Heart left ventricle (tissue), 16 donors: Measurements from ENCODE around the gene DCUN1D3. TPM values are rescaled to one million over a fixed set of nuclear protein-coding genes. Genes with fewer than 3 reads are reported as not detected.

Experiments used
- ATAC-seq, 4 donors: fragments of 200-7000 bp; cut with Tn5 transposase; one replicate each; pipeline ENCODE4 v1.9.1; 2020 to 2022; ENCODE audit warnings: moderate library complexity in 4 of 4, mild to moderate bottlenecking in 3 of 4, moderate number of reproducible peaks in 1 of 4
- DNase-seq, 5 donors: peaks; one replicate each; pipeline ENCODE4 v3.0.0-alpha.2; 2020
- H3K27ac ChIP-seq, 12 donors: fragments of 200-600 bp; sonication (generic) in 4 of 12; one replicate each; pipeline versions ENCODE4 v1.5.0 to v1.8.0; 2016 to 2022; ENCODE audit warnings: mild to moderate bottlenecking in 2 of 12
- H3K27me3 ChIP-seq, 9 donors: fragments of 200-600 bp; sonication (generic) in 2 of 9; one replicate each; pipeline versions ENCODE4 v1.5.1 to v1.8.0; 2016 to 2022; ENCODE audit warnings: mild to moderate bottlenecking in 3 of 9
- H3K36me3 ChIP-seq, 9 donors: fragments of 200-600 bp; sonication (generic) in 2 of 9; one replicate each; pipeline versions ENCODE4 v1.5.0 to v1.8.0; 2018 to 2022; ENCODE audit warnings: mild to moderate bottlenecking in 2 of 9
- H3K4me1 ChIP-seq, 12 donors: fragments of 200-600 bp; sonication (generic) in 4 of 12; one replicate each; pipeline versions ENCODE4 v1.5.0 to v1.8.0; 2016 to 2022; ENCODE audit warnings: mild to moderate bottlenecking in 3 of 12
- H3K4me3 ChIP-seq, 12 donors: fragments of 200-600 bp; sonication (generic) in 4 of 12; one replicate each; pipeline versions ENCODE4 v1.5.0 to v1.8.0; 2017 to 2022; ENCODE audit warnings: mild to moderate bottlenecking in 9 of 12, moderate library complexity in 4 of 12
- H3K9me3 ChIP-seq, 12 donors: fragments of 200-600 bp; sonication (generic) in 4 of 12; one replicate each; pipeline versions ENCODE4 v1.5.0 to v1.8.0; 2016 to 2022; ENCODE audit warnings: mild to moderate bottlenecking in 1 of 12
- CTCF ChIP-seq, 12 donors: fragments of 200-600 bp; sonication (generic) in 4 of 12; IDR thresholded peaks; one replicate each; pipeline versions ENCODE4 v1.5.0 to v1.8.0; 2018 to 2022; ENCODE audit warnings: antibody characterized with exemption in 12 of 12, mild to moderate bottlenecking in 5 of 12
- POLR2A ChIP-seq, 2 donors: fragments of 450-650 bp; IDR thresholded peaks; one replicate each; pipeline ENCODE4 v1.6.1; 2017; ENCODE audit warnings: antibody characterized with exemption in 2 of 2, mild to moderate bottlenecking in 2 of 2, moderate library complexity in 2 of 2
- WGBS, 4 donors: extraction: QIAGEN DNeasy Blood & Tissue Kit in 2 of 4; methylation state at CpG; one replicate each; pipeline versions ENCODE4 v1.1.5 to v1.1.7; 2013 to 2018; 5-methylcytosine and 5-hydroxymethylcytosine counted together
- intact Hi-C, 10 donors: fragments of 100-400 bp; cut with DNase I; formaldehyde crosslinking; loops; one replicate each; pipeline versions ENCODE4 v1.11.1 to v1.14.2; 2022
- polyA plus RNA-seq, 2 donors: library from polyadenylated mRNA; stranded (reverse); fragments of 200-250 nt; gene quantifications; one replicate each; pipeline ENCODE4 v1.2.3, GENCODE V29; 2013
- total RNA-seq, 9 donors: library from RNA; depleted of rRNA in 2 of 9; stranded (reverse); fragments of >200 nt in 2 of 9; fragmentation: NEBNext Ultra II Directional in 3 of 9; extraction: Animal tissue kit (Norgen Biotek cat#: 25700) in 3 of 9; gene quantifications; one replicate each; pipeline versions ENCODE4 v1.1.0 to v1.2.4, GENCODE V29; 2016 to 2023
- donor health status: ischemic (EF 13 %, LVEDD 7.1; RV severe dilation, severe dysfunction).
- donor health status: healthy with polysubstance abuse.
- donor health status: DM: no; HTN: yes; CAD: no.
- donor health status: DM: no; HTN: no; CAD: no.
- donor health status: ischemic (EF 25% LVEDD 6.9; RV normal size, moderate dysfunction).
- donor health status: ischemic (EF 25% LVEDD 5.7; RV mildly dilated, moderate dysfunction).
- donor health status: healthy.
- donor health status: DM: yes; HTN: yes; CAD: no.
- donor health status: ischemic (EF 35%, LVEDD 5.7; RV mildly dilated, moderate dysfunction).
- donor health status: nonischemic (EF 11% LVEDD 7.7; RV severe dilation, severe dysfunction).
- donor health status: DM: yes; HTN: yes; CAD: no.
- donor health status: PGD.
- donor health status: ischemic (EF 29% LVEDD 5.4; RV normal size, mild dysfunction).
- donor health status: nonischemic (EF 23%, LVEDD 6.1; RV moderate dilation, normal function).

The DCUN1D3 gene
- total and polyA plus RNA-seq, 11 donors: 2.6 to 21.4 (median 11.0) TPM

GRCh38 chr16:20928774-20929411 lies 28.7 kb upstream of the DCUN1D3 start:
- no peak for DNase-seq
- intact Hi-C loops: loop anchor here in 2 of 10 donors (10.0 kb wide), 2 partner anchors 56 to 156 kb away; no protein-coding TSS in a partner anchor
- H3K4me3 ChIP-seq: no peak overlapping the region
- H3K36me3 ChIP-seq: peaks cover 0 to 21% (median 16%) of the 10 kb centered on the region in 9 donors
- H3K9me3 ChIP-seq: no peaks in the 10 kb centered on the region
- H3K27me3 ChIP-seq: no peaks in the 10 kb centered on the region
- TF ChIP-seq POLR2A (IDR thresholded peaks at IDR 0.05): no peak
- no peak for TF ChIP-seq CTCF (IDR thresholded peaks at IDR 0.05)
- WGBS, 4 donors: 87 to 94% (median 90%) methylated on average over 5 of the region's 5 CpGs
- ATAC-seq: peak in 3 of 4 donors; percentile 22 to 60 (median 35)
- peaks cover 0 to 22% (median 8%) of the 10 kb centered on the region in 12 donors for H3K4me1 ChIP-seq
- H3K27ac ChIP-seq: peak overlapping the region in 6 of 12 donors; percentile 62 to 82 (median 78)

- no peak overlapping the region for H3K4me3 ChIP-seq
- H3K36me3 ChIP-seq: peaks cover 0 to 41% (median 16%) of the 10 kb centered on the region in 9 donors
- peaks cover 0 to 16% (median 8%) of the 10 kb centered on the region in 12 donors for H3K4me1 ChIP-seq
- H3K27me3 ChIP-seq: no peaks in the 10 kb centered on the region
- H3K27ac ChIP-seq: no peak overlapping the region
- WGBS, 4 donors: 75 to 83% (median 79%) methylated on average over 1 of the region's 1 CpG
- DNase-seq (no peak), ATAC-seq (no peak)
- H3K9me3 ChIP-seq: no peaks in the 10 kb centered on the region
- intact Hi-C loops: loop anchor here in 2 of 10 donors (10.0 kb wide), 2 partner anchors 59 to 159 kb away; no protein-coding TSS in a partner anchor
- no peak for TF ChIP-seq CTCF (IDR thresholded peaks at IDR 0.05)
- TF ChIP-seq POLR2A (IDR thresholded peaks at IDR 0.05): no peak
These were observed 25.6 kb upstream of the DCUN1D3 start for GRCh38 chr16:20925751-20926150.

GRCh38 chr16:20923876-20924275 lies 23.7 kb upstream of the DCUN1D3 start:
- intact Hi-C loops: loop anchor here in 2 of 10 donors (10.0 kb wide), 2 partner anchors 61 to 161 kb away; no protein-coding TSS in a partner anchor
- peaks cover 0 to 8% (median 5%) of the 10 kb centered on the region in 12 donors for H3K4me1 ChIP-seq
- no peak overlapping the region for H3K27ac ChIP-seq
- H3K27me3 ChIP-seq: no peaks in the 10 kb centered on the region
- TF ChIP-seq POLR2A (IDR thresholded peaks at IDR 0.05): no peak
- TF ChIP-seq CTCF (IDR thresholded peaks at IDR 0.05): no peak
- WGBS, 4 donors: 92 to 96% (median 95%) methylated on average over 3 of the region's 3 CpGs
- no peak for DNase-seq
- H3K4me3 ChIP-seq: no peak overlapping the region
- ATAC-seq: no peak
- peaks cover 0 to 44% (median 16%) of the 10 kb centered on the region in 9 donors for H3K36me3 ChIP-seq
- H3K9me3 ChIP-seq: no peaks in the 10 kb centered on the region

GRCh38 chr16:20920799-20921198 lies 20.6 kb upstream of the DCUN1D3 start:
- peaks cover 0 to 35% (median 11%) of the 10 kb centered on the region in 12 donors for H3K4me1 ChIP-seq
- intact Hi-C loops: loop anchor here in 2 of 10 donors (10.0 kb wide), 2 partner anchors 64 to 164 kb away; no protein-coding TSS in a partner anchor

More at GRCh38 chr16:20920799-20921198, 20.6 kb upstream of the DCUN1D3 start:
- Histone ChIP-seq H3K9me3 (no peaks in the 10 kb centered on the region), H3K36me3 (peaks cover 0 to 44% (median 16%) of the 10 kb centered on the region in 9 donors), H3K4me3 (no peak overlapping the region), H3K27ac (no peak overlapping the region), H3K27me3 (no peaks in the 10 kb centered on the region)
- no peak for TF ChIP-seq CTCF (IDR thresholded peaks at IDR 0.05)
- TF ChIP-seq POLR2A (IDR thresholded peaks at IDR 0.05): no peak
- 93 to 100% (median 96%) methylated on average over 2 of the region's 2 CpGs for WGBS, 4 donors
- ATAC-seq (no peak), DNase-seq (no peak)
